NB4 (cell line): ENCODE measurements around the gene CCSER1.

Experiments used
- CTCF ChIP-seq: IDR thresholded peaks from one replicate; pipeline ENCODE4 v1.5.1; 2012; ENCODE audit warnings: low read depth, low read length
- POLR2A ChIP-seq: IDR thresholded peaks from 2 replicates; pipeline ENCODE4 v1.6.1; 2011; ENCODE audit warnings: mild to moderate bottlenecking; ENCODE audit not compliant: insufficient read length; ENCODE audit errors: extremely low read depth

- no peak for TF ChIP-seq CTCF
- no peak for TF ChIP-seq POLR2A
These were observed 1130.5 kb downstream of the CCSER1 start for GRCh38 chr4:91257721-91258120.
